Ascending aorta (tissue), 2 donors: ENCODE data around the gene APOOL. TPM values are rescaled to one million over a fixed set of nuclear protein-coding genes. Genes with fewer than 3 reads are reported as not detected.

Experiments
- DNase-seq, 2 donors: peaks; one replicate each; pipeline ENCODE4 v3.0.0-alpha.2; 2019; ENCODE audit warnings: low spot score in 2 of 2
- H3K27ac ChIP-seq, 2 donors: fragments of 200-600 bp; sonication (generic); one replicate each; pipeline ENCODE4 v1.5.1; 2016 to 2017; ENCODE audit warnings: mild to moderate bottlenecking in 1 of 2
- H3K27me3 ChIP-seq: fragments of 200-600 bp; sonication (generic); one replicate; pipeline ENCODE4 v1.5.1; 2017
- H3K36me3 ChIP-seq, 2 donors: fragments of 200-600 bp; sonication (generic); one replicate each; pipeline ENCODE4 v1.5.1; 2016
- H3K4me1 ChIP-seq, 2 donors: fragments of 200-600 bp; sonication (generic); one replicate each; pipeline ENCODE4 v1.5.1; 2016 to 2017; ENCODE audit warnings: mild to moderate bottlenecking in 1 of 2
- H3K4me3 ChIP-seq, 2 donors: fragments of 200-600 bp; sonication (generic); one replicate each; pipeline ENCODE4 v1.5.1; 2016 to 2017; ENCODE audit warnings: mild to moderate bottlenecking in 1 of 2
- H3K9me3 ChIP-seq, 2 donors: fragments of 200-600 bp; sonication (generic); one replicate each; pipeline ENCODE4 v1.5.1; 2016
- intact Hi-C: fragments of 100-400 bp; cut with DNase I; formaldehyde crosslinking; loops from one replicate; pipeline ENCODE4 v1.15.1; 2023
- total RNA-seq: library from RNA; depleted of rRNA; stranded (reverse); fragments of >200 nt; gene quantifications from one replicate; pipeline ENCODE4 v1.1.0, GENCODE V29; 2016
- TF ChIP-seq, protein P1 (sequence below), 3 experiments: fragments of 200-600 bp in 2 of 3; fragments of 450-650 bp in 1 of 3; sonication (generic) in 2 of 3; IDR thresholded peaks; one replicate each; pipeline ENCODE4 v1.5.1; 2016 to 2019; ENCODE audit warnings: antibody characterized with exemption in 3 of 3, mild to moderate bottlenecking in 1 of 3, moderate library complexity in 1 of 3

The APOOL gene
- total RNA-seq, 1 donor from 2014 or later: 11.5 TPM

DNA sequence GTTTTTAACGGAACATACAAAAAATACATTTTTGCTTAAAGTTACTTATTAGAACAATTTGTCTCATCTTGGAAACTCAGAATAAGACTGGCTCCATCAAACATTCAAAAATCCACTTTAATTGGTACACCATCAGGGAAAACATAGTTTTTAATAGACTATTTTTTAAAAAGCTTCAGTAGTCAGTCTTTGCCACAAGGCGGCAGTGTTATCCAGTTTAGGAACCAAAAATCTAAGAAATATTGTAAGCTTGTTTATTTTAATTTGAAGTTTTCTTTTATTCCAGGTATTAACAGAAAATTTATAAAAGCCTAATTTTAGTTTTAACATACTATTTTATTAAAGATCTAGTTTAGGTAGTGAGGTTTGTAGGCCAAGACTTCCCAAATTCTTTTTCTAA, 107.7 kb downstream of the APOOL start:
- Histone ChIP-seq H3K9me3 (no peaks in the 10 kb centered on the region), H3K4me3 (no peak overlapping the region), H3K27ac (no peak overlapping the region), H3K27me3 (no peaks in the 10 kb centered on the region), H3K36me3 (no peaks in the 10 kb centered on the region), H3K4me1 (no peaks in the 10 kb centered on the region)
- TF ChIP-seq, protein P1, sequence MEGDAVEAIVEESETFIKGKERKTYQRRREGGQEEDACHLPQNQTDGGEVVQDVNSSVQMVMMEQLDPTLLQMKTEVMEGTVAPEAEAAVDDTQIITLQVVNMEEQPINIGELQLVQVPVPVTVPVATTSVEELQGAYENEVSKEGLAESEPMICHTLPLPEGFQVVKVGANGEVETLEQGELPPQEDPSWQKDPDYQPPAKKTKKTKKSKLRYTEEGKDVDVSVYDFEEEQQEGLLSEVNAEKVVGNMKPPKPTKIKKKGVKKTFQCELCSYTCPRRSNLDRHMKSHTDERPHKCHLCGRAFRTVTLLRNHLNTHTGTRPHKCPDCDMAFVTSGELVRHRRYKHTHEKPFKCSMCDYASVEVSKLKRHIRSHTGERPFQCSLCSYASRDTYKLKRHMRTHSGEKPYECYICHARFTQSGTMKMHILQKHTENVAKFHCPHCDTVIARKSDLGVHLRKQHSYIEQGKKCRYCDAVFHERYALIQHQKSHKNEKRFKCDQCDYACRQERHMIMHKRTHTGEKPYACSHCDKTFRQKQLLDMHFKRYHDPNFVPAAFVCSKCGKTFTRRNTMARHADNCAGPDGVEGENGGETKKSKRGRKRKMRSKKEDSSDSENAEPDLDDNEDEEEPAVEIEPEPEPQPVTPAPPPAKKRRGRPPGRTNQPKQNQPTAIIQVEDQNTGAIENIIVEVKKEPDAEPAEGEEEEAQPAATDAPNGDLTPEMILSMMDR (IDR thresholded peaks at IDR 0.05): peak in 2 of 3 experiments; percentile 54 to 65
- intact Hi-C loops: loop anchor here (5.0 kb wide), 1 partner anchor 436 kb away; no protein-coding TSS in a partner anchor
- DNase-seq: no peak

DNA sequence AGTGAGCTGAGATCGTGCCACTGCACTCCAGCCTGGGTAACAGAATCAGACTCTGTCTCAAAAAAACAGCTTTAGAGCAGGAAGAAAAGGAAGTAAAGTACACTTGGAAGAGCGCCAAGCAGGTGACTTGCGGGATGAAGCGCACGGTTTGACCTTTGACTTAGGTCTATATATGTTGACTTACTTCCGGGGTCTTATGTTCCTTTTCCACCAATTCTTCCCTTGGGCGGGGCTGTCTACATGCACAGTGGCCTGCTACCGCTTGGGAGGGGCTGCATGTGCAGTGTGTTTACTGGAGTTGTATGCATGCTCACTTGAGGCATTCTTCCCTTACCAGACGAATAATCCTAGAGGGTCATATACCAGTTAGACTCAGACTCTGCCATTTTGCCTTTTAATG, 108.6 kb downstream of the APOOL start:
- Histone ChIP-seq H3K36me3 (no peaks in the 10 kb centered on the region), H3K4me1 (no peaks in the 10 kb centered on the region), H3K4me3 (no peak overlapping the region), H3K9me3 (no peaks in the 10 kb centered on the region), H3K27me3 (no peaks in the 10 kb centered on the region), H3K27ac (no peak overlapping the region)
- DNase-seq: no peak
- TF ChIP-seq, protein P1 (IDR thresholded peaks at IDR 0.05): no peak
- intact Hi-C loops: loop anchor here (5.0 kb wide), 1 partner anchor 435 kb away; no protein-coding TSS in a partner anchor

DNA sequence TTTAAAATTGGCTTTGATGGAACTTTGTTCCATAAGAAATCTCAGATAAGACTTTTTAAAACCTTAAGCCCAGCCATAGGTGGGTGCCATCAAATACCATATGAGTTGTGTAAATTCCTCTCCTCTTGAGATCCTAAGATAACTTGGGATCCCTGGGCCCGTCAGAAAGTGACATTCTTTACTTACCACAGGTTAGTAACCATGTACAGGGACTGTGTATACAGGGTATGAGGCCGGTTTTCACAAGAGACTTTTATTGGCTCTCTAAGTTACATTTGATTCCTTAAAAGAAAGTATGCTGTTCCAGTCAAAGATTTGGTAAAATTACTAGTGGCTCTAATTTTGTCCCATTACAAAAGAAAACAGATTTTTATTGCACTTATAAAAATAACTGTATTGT, 110.1 kb downstream of the APOOL start:
- Histone ChIP-seq H3K36me3 (no peaks in the 10 kb centered on the region), H3K4me3 (no peak overlapping the region), H3K27me3 (no peaks in the 10 kb centered on the region), H3K4me1 (no peaks in the 10 kb centered on the region), H3K27ac (no peak overlapping the region), H3K9me3 (no peaks in the 10 kb centered on the region)
- intact Hi-C loops: loop anchor here (5.0 kb wide), 1 partner anchor 434 kb away; no protein-coding TSS in a partner anchor
- TF ChIP-seq, protein P1 (IDR thresholded peaks at IDR 0.05): no peak
- DNase-seq: no peak

DNA sequence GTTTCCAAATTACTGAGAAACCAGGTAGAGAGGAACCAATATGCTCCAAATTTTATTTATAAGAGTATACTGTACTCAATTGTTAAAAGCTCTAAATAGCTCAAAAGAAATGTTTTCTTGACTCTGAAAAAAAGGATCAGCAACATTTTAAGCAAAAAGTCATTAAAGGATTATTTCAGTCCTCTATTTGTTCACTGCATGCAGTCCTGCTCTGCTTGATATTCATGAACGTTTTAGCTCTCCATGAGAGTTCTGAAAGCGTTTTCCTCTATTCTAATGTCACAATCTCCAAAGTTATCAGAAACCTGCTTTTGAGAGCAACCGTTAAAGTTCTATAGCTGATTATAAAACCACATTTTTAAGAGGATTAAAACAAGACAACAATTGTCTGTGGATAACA, 110.5 kb downstream of the APOOL start:
- TF ChIP-seq, protein P1 (IDR thresholded peaks at IDR 0.05): no peak
- Histone ChIP-seq H3K27me3 (no peaks in the 10 kb centered on the region), H3K9me3 (no peaks in the 10 kb centered on the region), H3K27ac (no peak overlapping the region), H3K36me3 (no peaks in the 10 kb centered on the region), H3K4me1 (no peaks in the 10 kb centered on the region), H3K4me3 (no peak overlapping the region)
- intact Hi-C loops: loop anchor here (5.0 kb wide), 1 partner anchor 433 kb away; no protein-coding TSS in a partner anchor
- DNase-seq: no peak

DNA sequence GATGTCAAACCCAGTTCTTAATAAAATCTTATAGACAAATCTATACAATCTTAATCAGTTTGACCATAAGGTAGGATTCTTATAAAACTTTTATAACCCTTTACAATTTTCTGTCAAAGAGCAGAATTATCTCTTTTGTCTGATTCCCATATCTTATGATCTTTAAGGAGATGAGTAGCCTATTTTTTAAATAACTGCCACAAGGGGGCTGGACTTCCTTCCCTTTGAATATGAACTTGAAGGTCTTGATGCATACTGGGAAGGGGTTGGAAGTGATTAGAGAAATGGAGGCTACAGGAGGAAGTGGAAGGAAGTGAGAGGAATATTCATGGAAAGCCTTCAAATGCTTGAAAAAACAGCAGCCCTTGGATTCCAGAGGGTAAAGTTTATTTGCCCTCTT, 111.1 kb downstream of the APOOL start:
- H3K9me3 ChIP-seq: no peaks in the 10 kb centered on the region
- no peak overlapping the region for H3K27ac ChIP-seq
- H3K27me3 ChIP-seq: no peaks in the 10 kb centered on the region
- intact Hi-C loops: loop anchor here (5.0 kb wide), 1 partner anchor 433 kb away; no protein-coding TSS in a partner anchor
- DNase-seq: no peak
- H3K4me3 ChIP-seq: no peak overlapping the region
- TF ChIP-seq, protein P1 (IDR thresholded peaks at IDR 0.05): no peak
- no peaks in the 10 kb centered on the region for H3K4me1 ChIP-seq
- H3K36me3 ChIP-seq: no peaks in the 10 kb centered on the region

DNA sequence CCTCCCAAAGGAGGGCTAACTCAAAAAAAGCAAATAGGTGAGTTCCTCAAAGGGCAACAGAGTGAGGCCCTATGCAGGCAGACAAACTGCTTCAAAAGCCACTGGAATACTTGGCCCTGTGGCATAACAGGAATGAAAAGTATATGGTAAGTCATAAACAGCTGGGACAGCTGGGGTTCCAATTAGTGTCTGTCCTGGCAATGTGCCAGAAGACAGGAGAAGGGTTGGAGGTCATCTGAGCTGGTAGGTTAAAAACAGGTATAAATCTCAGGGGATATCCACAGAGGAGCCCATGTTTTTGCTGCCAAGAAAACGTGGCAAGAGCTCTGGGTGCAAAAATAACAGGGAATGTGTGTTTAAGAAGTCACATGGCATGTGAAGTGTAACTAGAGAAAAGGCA, 111.6 kb downstream of the APOOL start:
- TF ChIP-seq, protein P1 (IDR thresholded peaks at IDR 0.05): no peak
- intact Hi-C loops: no loop called here

More for the DNA sequence above, 111.6 kb downstream of the APOOL start:
- Histone ChIP-seq H3K4me1 (no peaks in the 10 kb centered on the region), H3K4me3 (no peak overlapping the region), H3K27ac (no peak overlapping the region), H3K27me3 (no peaks in the 10 kb centered on the region), H3K9me3 (no peaks in the 10 kb centered on the region), H3K36me3 (no peaks in the 10 kb centered on the region)
- DNase-seq: no peak
